Activated naive CD4-positive, alpha-beta T cell treated with anti-CD3 and anti-CD28 coated beads, Interleukin-2, amount 50 U/mL, for 24 hours (primary cell): ENCODE results near the gene GRK5.

Experiments used
- H3K27ac Mint-ChIP-seq: one replicate; pipeline ENCODE4 v1.8.0; 2021; ENCODE audit warnings: mild to moderate bottlenecking, mixed read lengths
- H3K27me3 Mint-ChIP-seq: one replicate; pipeline ENCODE4 v1.8.0; 2021; ENCODE audit warnings: mixed read lengths
- H3K36me3 Mint-ChIP-seq: one replicate; pipeline ENCODE4 v1.8.0; 2021; ENCODE audit warnings: mixed read lengths
- H3K4me1 Mint-ChIP-seq: one replicate; pipeline ENCODE4 v1.8.0; 2021; ENCODE audit warnings: mixed read lengths
- H3K4me3 Mint-ChIP-seq: one replicate; pipeline ENCODE4 v1.8.0; 2021; ENCODE audit warnings: mild to moderate bottlenecking, mixed read lengths
- H3K9me3 Mint-ChIP-seq: one replicate; pipeline ENCODE4 v1.8.0; 2021; ENCODE audit warnings: mixed read lengths

Gene GRK5

DNA sequence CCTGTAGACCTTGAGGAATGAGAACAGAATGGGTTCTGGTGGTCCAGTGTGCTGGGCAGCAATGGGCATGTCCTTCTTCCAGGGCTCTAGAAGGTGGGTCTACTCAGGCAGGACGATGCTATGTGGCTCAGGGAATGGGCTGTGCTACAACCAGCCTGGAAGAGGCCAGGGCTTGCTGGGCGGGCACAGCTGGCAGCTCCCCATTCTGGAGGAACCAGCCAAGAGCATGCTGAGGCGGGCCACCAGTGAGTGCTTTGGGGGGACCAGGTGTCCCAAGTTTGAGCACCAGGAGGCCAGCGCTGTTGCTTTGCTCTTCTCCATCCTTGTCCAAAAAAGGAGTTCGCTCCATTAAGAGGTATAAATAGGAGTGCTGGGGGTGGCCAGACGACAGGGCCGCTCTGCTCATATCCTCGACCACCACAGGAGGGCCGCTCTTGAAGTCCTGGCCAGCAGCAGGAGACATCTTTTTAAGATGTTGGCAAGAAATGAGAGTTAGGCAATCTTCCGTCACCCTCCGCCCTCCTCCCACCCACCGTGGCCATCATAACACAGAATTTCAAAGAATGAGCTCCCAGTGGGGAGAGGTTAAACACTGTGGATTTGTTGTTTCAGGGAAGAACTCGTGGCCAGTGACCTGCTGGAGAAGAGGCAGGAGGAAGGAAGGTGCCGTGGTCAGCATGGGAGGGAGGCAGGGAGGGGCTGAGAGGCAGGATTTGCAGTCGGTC lies 141.3 kb downstream of the GRK5 start:
- H3K36me3 Mint-ChIP-seq, result peaks cover 31% of the 10 kb centered on the region
- H3K4me1 Mint-ChIP-seq, result peaks cover 17% of the 10 kb centered on the region
- H3K27ac Mint-ChIP-seq, result peak overlapping the region; percentile 30
- no peaks in the 10 kb centered on the region for H3K9me3 Mint-ChIP-seq
- H3K27me3 Mint-ChIP-seq, result no peaks in the 10 kb centered on the region
- no peak overlapping the region for H3K4me3 Mint-ChIP-seq

DNA sequence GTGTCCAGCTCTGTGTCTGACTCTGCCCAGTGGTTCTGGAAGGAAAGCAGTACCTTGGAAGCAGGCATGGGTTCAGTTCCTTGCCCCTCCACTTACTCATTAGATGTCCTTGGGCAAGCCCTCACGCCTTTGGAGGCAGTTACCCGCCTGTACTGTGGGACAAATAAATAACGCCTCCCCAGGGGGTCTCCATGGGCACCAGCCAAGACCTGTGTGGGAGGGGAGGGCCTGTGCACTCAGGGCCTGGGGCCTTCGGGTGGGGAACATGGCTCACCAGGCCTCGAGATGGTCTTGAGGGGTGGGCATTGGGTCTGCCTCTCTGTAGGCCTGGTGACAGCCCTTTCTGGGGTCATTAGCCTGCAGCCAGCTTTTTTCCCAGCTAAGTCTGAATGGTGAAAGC lies 142.0 kb downstream of the GRK5 start:
- no peaks in the 10 kb centered on the region for H3K9me3 Mint-ChIP-seq
- no peaks in the 10 kb centered on the region for H3K27me3 Mint-ChIP-seq
- peaks cover 13% of the 10 kb centered on the region for H3K4me1 Mint-ChIP-seq
- peaks cover 31% of the 10 kb centered on the region for H3K36me3 Mint-ChIP-seq
- H3K27ac Mint-ChIP-seq, result no peak overlapping the region
- no peak overlapping the region for H3K4me3 Mint-ChIP-seq

DNA sequence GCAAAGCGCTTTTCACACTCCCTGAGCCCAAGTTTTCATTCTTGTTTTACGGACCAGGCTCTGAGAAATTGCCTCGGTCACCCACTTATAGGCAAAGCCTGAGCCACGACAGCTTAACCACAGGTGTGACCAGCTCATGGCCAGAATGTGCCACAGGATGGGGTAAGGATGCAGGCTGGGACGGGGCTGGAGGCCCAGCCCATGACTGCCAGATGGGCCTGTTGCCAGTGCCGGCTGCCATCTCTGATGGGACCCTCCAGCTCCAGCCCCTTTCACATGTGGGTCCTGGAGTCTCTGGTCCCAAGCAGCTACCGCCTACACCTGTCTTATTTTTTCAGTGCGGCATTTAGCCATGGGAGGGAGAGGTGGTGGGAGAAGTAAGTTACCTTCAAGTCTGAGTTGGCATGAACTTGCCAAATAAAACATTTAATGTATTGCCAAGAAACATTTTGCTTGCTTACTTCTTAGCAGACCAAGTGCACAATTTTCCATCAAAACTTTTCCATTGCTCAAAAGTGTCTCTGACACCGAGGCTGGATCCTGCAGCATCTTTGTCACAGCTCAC lies 142.6 kb downstream of the GRK5 start:
- Mint-ChIP-seq H3K9me3 (no peaks in the 10 kb centered on the region), H3K27ac (no peak overlapping the region), H3K4me1 (peaks cover 10% of the 10 kb centered on the region), H3K4me3 (no peak overlapping the region), H3K36me3 (peaks cover 31% of the 10 kb centered on the region), H3K27me3 (no peaks in the 10 kb centered on the region)

DNA sequence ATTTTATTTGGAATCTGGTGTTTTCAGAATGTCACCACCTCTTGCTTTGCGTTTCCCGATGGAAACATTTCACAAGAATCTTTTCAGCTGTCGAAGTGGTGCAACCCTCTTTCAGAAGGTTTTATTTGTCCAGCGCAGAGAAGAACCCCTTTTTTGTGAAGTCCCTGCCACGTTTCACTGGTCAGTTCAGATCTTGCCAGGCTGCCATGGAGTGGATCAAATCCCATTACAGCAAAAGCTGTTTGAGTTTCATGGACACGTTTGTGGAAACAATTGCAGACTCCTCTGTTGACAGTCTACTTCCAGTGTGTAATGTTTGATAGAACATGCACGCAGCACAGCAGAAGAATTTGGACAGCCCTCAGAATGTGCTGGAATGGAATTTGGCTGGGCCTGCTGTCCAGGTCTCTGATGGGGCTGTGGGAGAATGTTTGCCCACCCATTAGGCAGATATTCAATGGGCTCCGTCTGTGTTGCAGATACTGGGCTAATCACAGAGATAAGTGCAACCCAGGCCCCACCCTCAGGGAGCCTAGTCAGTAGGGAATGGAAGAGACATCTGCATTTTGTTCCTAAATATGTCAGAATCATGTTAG lies 143.2 kb downstream of the GRK5 start:
- no peaks in the 10 kb centered on the region for H3K9me3 Mint-ChIP-seq
- H3K4me3 Mint-ChIP-seq, result no peak overlapping the region
- peaks cover 4% of the 10 kb centered on the region for H3K4me1 Mint-ChIP-seq
- peaks cover 29% of the 10 kb centered on the region for H3K36me3 Mint-ChIP-seq
- no peak overlapping the region for H3K27ac Mint-ChIP-seq
- no peaks in the 10 kb centered on the region for H3K27me3 Mint-ChIP-seq

DNA sequence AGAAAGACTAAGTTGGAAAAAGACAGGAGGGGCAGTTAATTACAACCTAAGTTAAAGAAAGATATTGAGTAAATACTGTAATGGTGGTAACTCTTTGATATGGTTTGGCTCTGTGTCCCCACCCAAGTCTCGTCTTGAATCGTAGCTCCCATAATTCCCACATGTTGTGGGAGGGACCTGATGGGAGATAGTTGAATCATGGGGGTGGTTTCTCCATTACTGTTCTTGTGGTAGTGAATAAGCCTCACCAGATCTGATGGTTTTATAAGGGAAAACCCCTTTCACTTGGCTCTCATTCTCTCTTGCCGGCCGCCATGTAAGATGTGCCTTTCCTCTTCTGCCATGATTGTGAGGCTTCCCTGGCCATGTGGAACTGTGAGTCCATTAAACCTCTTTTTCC lies 143.8 kb downstream of the GRK5 start:
- Mint-ChIP-seq H3K4me1 (peaks cover 4% of the 10 kb centered on the region), H3K9me3 (peaks cover 6% of the 10 kb centered on the region), H3K36me3 (peaks cover 35% of the 10 kb centered on the region), H3K27ac (no peak overlapping the region), H3K4me3 (no peak overlapping the region), H3K27me3 (no peaks in the 10 kb centered on the region)

DNA sequence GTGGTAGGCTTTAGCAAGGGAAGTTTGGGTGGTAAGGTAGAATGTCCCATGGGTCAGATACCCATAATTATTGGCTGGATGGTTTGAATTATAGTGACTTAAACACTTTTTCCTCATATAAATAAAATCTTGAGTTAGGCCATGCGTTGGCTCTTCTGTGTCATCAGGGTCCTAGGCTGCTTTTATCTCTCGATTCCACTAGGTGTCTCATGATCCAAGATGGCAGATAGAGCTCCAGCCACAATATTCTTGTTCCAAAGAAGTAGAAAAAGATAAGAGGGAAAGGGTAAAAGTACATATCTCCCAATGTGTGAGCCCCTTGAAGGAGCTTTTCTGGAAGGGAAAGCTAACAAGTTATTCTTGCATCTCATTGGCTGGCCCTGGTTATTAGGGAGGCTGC lies 144.7 kb downstream of the GRK5 start:
- peaks cover 41% of the 10 kb centered on the region for H3K36me3 Mint-ChIP-seq

DNA sequence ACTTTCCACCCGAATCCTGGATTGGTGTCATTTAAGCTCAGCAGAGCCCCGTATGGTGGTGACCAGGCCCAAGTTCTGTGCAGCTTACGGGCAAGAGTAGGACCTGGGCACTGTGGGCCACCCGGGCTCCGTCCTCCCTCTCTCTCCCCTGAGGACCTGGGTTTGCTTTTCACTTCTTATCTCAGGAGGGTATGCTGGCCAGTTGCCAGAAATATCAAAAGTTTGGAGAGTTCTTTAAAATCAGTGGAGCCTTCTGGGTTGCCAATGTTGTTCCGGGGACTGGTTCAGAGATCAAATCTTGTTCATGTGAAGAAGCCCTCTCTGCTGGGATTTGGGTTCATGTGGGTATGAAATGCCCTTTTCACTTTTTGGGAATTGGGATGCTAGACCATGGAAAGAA lies 145.4 kb downstream of the GRK5 start:
- Mint-ChIP-seq H3K9me3 (peaks cover 10% of the 10 kb centered on the region), H3K27me3 (no peaks in the 10 kb centered on the region), H3K4me3 (no peak overlapping the region), H3K36me3 (peaks cover 41% of the 10 kb centered on the region), H3K27ac (no peak overlapping the region), H3K4me1 (peaks cover 4% of the 10 kb centered on the region)

More for the DNA sequence above, 144.7 kb downstream of the GRK5 start:
- Mint-ChIP-seq H3K4me1 (peaks cover 4% of the 10 kb centered on the region), H3K27ac (no peak overlapping the region), H3K9me3 (peaks cover 10% of the 10 kb centered on the region), H3K4me3 (no peak overlapping the region), H3K27me3 (no peaks in the 10 kb centered on the region)

DNA sequence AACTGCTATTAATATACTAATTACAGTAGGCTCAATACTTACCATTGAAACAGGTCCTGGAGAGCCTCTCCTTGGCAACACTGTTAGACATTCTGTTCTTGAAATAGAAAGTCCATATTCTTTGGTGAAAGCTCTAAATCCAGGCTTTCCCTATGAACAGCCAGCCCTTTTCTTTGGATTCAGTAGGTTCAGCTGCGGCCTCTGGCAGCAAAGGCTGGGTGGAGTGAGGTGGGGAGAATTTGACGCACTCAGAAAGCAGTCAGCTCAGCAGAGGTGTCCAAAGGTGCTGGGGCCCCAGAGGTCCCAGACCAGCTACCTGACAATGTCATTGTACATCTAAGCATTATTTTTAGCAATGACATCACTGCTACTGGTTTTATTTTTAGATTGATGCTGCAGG lies 146.1 kb downstream of the GRK5 start:
- Mint-ChIP-seq H3K27ac (no peak overlapping the region), H3K9me3 (peaks cover 10% of the 10 kb centered on the region), H3K27me3 (no peaks in the 10 kb centered on the region), H3K36me3 (peaks cover 37% of the 10 kb centered on the region), H3K4me1 (peaks cover 4% of the 10 kb centered on the region), H3K4me3 (no peak overlapping the region)

DNA sequence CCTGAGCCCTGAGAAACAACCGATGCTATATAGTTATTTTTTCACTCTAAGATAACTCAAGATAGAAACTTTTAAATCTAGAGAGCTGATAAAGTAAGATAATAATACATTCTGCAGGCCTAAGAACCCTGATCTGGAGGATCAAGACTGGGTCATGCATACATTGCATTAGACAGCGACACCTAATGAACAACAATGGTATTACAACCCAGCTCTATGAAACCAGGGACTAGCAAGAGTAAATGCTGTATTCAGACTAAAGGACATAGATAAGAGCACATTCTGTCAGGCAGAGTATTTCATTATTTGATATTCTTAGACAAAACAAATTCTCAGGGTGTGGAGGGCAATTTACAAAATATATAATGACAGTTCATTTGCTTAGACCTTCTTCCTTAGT lies 148.6 kb downstream of the GRK5 start:
- H3K36me3 Mint-ChIP-seq, result peaks cover 26% of the 10 kb centered on the region

DNA sequence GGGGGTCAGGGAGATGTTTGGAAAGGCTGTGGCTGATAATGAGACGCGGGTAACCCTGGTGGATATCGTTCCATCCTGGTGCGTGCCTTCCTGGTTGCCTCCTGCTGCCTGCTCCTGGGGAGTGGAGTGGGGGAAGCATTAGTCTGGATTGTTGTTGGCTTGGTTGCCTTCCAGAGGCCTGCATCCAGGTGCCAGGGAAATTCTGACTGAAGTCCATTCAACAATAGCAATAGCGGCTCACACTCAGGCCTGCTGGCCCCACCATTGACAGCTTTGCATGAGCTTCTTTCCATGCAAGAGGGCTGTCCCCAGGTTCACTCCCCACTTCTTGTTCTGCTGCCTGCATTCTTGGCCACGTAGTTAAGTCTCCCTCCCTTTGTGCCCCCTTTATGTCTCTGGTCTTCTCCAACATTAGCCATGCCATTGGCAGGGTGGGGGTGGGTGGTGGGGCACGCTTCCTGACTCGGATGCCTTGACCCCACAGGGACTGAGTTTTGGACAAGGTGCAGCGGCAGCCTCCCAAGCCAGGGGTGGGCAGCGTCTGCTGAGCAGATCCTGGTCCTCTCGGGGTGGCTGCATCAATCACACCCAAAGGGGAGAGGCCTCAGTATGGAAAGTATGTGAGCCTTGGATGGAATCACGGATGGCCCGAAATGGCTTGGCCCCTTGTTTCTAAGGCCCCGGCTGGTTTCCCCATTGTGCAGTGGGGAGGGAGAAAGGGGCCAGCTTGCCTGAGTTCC lies 150.2 kb downstream of the GRK5 start:
- peaks cover 20% of the 10 kb centered on the region for H3K4me1 Mint-ChIP-seq
- H3K36me3 Mint-ChIP-seq, result peaks cover 16% of the 10 kb centered on the region
- H3K4me3 Mint-ChIP-seq, result no peak overlapping the region
- no peaks in the 10 kb centered on the region for H3K27me3 Mint-ChIP-seq
- H3K9me3 Mint-ChIP-seq, result peaks cover 10% of the 10 kb centered on the region
- H3K27ac Mint-ChIP-seq, result no peak overlapping the region

More for the DNA sequence above, 148.6 kb downstream of the GRK5 start:
- Mint-ChIP-seq H3K4me3 (no peak overlapping the region), H3K27ac (no peak overlapping the region), H3K9me3 (peaks cover 10% of the 10 kb centered on the region), H3K27me3 (no peaks in the 10 kb centered on the region), H3K4me1 (peaks cover 13% of the 10 kb centered on the region)

DNA sequence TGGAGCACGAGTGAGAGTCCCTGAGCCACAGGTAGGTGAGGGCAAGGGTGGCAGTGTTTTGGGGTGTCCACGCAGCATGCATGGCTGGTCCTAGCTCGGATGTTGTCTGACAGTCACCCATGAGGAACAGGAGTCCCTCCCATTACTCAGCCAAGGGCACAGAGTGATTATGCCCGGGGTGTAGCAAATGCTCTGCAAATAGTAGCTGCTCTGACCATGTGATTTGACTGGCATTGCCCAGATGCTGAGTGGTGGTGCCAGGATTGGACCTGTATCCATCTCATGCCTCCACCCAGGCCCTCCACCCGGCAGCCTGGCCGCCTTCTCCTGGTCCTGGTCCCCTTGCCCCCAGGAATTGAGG lies 150.8 kb downstream of the GRK5 start:
- Mint-ChIP-seq H3K4me1 (peaks cover 16% of the 10 kb centered on the region), H3K4me3 (no peak overlapping the region), H3K27me3 (no peaks in the 10 kb centered on the region), H3K36me3 (peaks cover 12% of the 10 kb centered on the region), H3K9me3 (peaks cover 10% of the 10 kb centered on the region), H3K27ac (no peak overlapping the region)

DNA sequence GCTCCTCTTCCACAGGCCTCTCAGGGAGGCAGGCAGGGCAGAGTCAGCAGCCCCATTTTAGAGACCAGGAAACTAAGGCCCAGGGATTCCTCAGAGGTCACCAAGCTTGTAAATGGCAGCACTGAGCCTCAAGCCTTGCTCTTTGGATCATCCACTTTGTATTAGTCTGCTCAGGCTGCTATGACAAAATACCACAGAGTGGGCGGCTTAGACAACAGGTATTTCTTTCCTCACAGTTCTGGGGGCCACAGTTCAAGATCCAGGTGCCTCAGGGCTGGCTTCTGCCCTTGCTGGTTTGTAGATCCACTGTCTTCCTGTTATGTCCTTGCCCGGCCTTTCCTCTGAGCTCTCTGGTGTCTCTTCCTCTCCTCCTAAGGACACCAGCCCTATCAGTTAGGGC lies 151.2 kb downstream of the GRK5 start:
- Mint-ChIP-seq H3K36me3 (peaks cover 12% of the 10 kb centered on the region), H3K27me3 (no peaks in the 10 kb centered on the region), H3K9me3 (peaks cover 10% of the 10 kb centered on the region), H3K27ac (no peak overlapping the region), H3K4me1 (peaks cover 16% of the 10 kb centered on the region), H3K4me3 (no peak overlapping the region)

DNA sequence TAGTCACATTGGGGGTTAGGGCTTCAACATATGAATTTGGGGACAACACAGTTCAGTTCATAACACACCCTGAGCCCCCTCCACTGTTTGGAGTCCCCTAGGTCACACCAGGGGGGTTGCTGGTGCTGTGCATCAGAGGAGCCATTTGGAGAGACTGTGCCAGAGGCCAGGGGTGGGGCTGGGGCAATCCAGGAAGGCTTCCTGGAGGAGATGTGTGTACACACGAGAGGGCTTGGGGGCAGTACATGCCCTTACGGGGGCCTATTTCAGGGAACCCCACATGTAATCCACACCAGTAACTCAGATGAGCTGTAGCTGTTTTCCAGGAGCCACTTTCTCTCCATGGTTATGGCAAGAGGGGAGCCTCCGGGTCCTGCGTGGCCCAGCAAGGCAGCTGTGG lies 151.7 kb downstream of the GRK5 start:
- Mint-ChIP-seq H3K9me3 (peaks cover 10% of the 10 kb centered on the region), H3K27me3 (no peaks in the 10 kb centered on the region), H3K4me3 (no peak overlapping the region), H3K36me3 (peaks cover 12% of the 10 kb centered on the region), H3K27ac (no peak overlapping the region), H3K4me1 (peaks cover 16% of the 10 kb centered on the region)

DNA sequence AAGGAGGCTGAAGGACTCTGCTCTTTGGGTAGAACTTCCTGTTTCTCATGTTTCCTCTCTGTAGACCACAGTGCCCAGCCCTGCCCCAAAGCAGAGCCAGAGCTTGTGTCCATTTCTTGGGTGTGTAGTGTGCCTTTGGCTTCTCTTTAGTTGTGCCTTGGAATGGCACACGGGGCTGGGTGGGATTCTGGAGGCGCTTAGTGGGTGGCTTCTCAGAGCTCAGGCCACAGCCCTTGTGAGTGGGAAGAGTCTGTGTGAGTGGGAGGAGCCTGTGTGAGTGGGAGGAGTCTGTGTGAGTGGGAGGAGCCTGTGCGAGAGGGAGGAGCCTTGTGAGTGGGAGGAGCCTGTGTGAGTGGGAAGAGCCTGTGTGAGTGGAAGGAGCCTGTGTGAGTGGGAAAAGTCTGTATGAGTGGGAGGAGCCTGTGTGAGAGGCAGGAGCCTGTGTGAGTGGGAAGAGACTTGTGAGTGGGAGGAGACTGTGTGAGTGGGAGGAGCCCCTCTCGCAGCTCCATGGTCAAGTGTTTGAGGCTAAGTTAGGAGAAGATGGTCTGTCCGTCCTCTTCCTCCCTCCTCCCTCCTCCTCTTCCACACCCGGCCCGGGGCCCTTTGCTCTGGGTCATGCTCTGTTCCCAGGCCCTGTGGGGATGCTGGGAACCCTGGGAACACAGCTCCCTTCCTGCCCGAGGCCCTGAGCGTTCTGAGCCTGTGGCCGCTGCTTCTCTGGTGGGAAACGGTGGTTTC lies 153.0 kb downstream of the GRK5 start:
- Mint-ChIP-seq H3K27me3 (no peaks in the 10 kb centered on the region), H3K4me3 (no peak overlapping the region), H3K9me3 (peaks cover 10% of the 10 kb centered on the region), H3K27ac (no peak overlapping the region), H3K4me1 (peaks cover 20% of the 10 kb centered on the region), H3K36me3 (peaks cover 12% of the 10 kb centered on the region)

DNA sequence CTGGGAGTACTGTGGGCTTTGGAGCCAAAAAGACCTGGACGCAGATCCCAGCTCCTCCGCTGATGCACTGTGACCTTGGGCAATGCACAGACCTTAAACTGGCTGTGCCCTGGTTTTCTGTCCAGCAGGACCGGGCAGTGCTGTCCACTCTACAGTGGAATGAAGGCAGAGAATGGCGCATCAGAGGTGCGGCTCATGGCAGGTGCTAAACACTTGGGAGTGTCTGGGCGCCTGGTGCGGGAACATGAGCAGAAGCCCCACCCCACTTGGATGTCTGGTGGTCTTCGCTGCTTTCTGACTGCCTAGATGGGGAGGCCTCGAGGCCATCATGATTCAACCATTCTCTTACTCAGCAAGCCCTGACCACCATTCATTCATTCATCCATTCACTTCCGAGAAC lies 153.7 kb downstream of the GRK5 start:
- H3K9me3 Mint-ChIP-seq, result peaks cover 6% of the 10 kb centered on the region
- H3K27ac Mint-ChIP-seq, result no peak overlapping the region
- peaks cover 20% of the 10 kb centered on the region for H3K4me1 Mint-ChIP-seq
- H3K27me3 Mint-ChIP-seq, result no peaks in the 10 kb centered on the region
- peaks cover 8% of the 10 kb centered on the region for H3K36me3 Mint-ChIP-seq
- no peak overlapping the region for H3K4me3 Mint-ChIP-seq
